ENCODE results near the gene IMMP2L. TPM values are rescaled to one million over a fixed set of nuclear protein-coding genes. Genes with fewer than 3 reads are reported as not detected.

Gene IMMP2L
- total and polyA plus RNA-seq, 2 donors (not counting 3 experiments of a cell fraction or from before 2014, with no cell fraction given): 9.9 to 11.8 TPM

DNA sequence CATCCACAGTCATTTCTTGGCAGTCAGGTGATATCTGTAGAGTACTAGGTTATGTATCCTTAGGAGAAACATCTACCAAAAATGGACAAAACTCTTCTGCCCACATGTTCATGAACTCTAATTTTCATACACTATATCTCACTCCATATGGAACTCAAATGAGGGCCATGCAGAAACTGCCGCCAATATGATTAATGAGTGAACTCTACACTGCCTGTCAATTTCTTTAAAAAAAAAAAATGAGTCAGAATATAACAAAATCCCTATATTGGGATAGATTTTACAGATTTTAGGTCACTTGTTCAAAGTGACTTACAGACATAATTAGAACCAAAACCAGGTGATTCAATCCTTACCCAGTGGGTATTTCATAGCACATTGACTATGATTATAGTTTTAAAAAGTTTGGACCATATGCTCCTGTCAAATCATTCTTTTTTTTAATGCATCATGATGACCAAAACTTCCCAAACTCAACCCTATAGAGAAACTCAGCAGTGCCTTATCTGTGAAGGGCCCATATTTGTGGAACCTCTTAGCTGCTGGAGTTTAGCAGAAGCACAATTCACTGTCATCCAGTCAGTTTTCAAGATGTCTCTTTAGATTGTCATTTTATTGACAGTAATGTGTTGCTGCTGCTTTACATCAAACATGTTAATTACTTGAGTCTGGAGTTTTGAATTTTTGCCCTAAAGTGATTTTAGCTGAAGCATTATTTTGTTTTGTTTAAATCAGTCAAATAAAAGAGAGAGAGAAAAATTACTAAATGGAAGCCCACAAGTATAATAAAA, 460.2 kb downstream of the IMMP2L start:
- no peaks in the 10 kb centered on the region for H3K27me3 ChIP-seq (ENCODE audit: control insufficient read depth in 2 of 2, insufficient read depth in 2 of 2, low read length in 2 of 2)
- H4K20me1 ChIP-seq (replicated peaks; ENCODE audit: control insufficient read depth, extremely low read depth, insufficient read depth, low read length): no peaks in the 10 kb centered on the region
- dilution Hi-C loops (cut with MboI; ENCODE audit: extremely low pct_ligation_motif_present, low sequenced_read_pairs): no loop called here
- CTCF ChIA-PET: no interaction called here
- H2AFZ ChIP-seq (ENCODE audit: low read depth, low read length): no peak overlapping the region
- TF ChIP-seq EZH2 (IDR thresholded peaks at IDR 0.05; ENCODE audit: borderline replicate concordance, low read depth, low read length, severe bottlenecking): no peak
- TF ChIP-seq MYC (IDR thresholded peaks at IDR 0.05; ENCODE audit: low read depth, low read length): no peak
- no peak for TF ChIP-seq GATA2 (IDR thresholded peaks at IDR 0.05; ENCODE audit: insufficient read depth, insufficient read length, low read depth, low read length)
- no peak for TF ChIP-seq FOS (IDR thresholded peaks at IDR 0.05; ENCODE audit: borderline replicate concordance, insufficient read depth, low read length)
- TF ChIP-seq JUN (IDR thresholded peaks at IDR 0.05; ENCODE audit: borderline replicate concordance, insufficient read depth, insufficient read length, low read depth): no peak
- no peak for TF ChIP-seq POLR2A (IDR thresholded peaks at IDR 0.05; ENCODE audit: low read depth, low read length)
- H3K79me2 ChIP-seq (ENCODE audit: control insufficient read depth, insufficient read depth, low read length): no peaks in the 10 kb centered on the region
- intact Hi-C loops (cut with micrococcal nuclease): no loop called here
- BruUV-seq (replicated peaks): no TSS peak
- H3K4me1 ChIP-seq (ENCODE audit: control insufficient read depth, extremely low read depth, insufficient read depth, low read length): no peaks in the 10 kb centered on the region
- H3K9ac ChIP-seq (replicated peaks; ENCODE audit: extremely low read depth, insufficient read depth, low read length): no peak overlapping the region
- DNase-seq (ENCODE audit: low read depth, low spot score) (no peak), FAIRE-seq (no peak)
- H3K4me2 ChIP-seq (ENCODE audit: insufficient read depth, low read length): no peak overlapping the region
- no peaks in the 10 kb centered on the region for H3K36me3 ChIP-seq (ENCODE audit: control insufficient read depth in 2 of 2, extremely low read depth in 1 of 2, insufficient read depth in 2 of 2, low read length in 2 of 2)
- POLR2A ChIA-PET: no interaction called here
- H3K4me3 ChIP-seq (replicated peaks in 1 of 3; ENCODE audit: insufficient read depth in 1 of 3, low read depth in 1 of 3, low read length in 3 of 3): no peak overlapping the region
- H3K9me1 ChIP-seq (replicated peaks; ENCODE audit: control insufficient read depth, extremely low read depth, insufficient read depth, low read length): no peaks in the 10 kb centered on the region
- no peak overlapping the region for H3K27ac ChIP-seq (ENCODE audit: insufficient read depth, low read depth, low read length)
- no peaks in the 10 kb centered on the region for H3K9me3 ChIP-seq (replicated peaks; ENCODE audit: control insufficient read depth, insufficient read depth, low read length)

DNA sequence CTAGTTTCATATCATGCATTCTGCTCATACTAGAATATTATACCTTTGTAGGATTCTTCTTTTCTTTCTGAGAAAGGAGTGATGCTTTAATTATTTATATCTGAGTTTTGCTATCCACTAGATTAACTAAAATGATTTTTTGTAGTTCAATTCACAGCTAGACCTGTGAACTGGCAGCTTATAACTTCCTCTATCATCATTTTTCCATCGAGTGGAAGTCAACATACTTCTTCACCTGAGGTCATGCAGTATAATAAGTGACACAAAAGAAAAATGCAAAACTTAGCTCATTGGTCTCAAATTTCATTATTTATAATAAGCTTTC, 463.4 kb downstream of the IMMP2L start:
- TF ChIP-seq, protein P1, sequence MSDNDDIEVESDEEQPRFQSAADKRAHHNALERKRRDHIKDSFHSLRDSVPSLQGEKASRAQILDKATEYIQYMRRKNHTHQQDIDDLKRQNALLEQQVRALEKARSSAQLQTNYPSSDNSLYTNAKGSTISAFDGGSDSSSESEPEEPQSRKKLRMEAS (IDR thresholded peaks at IDR 0.05; ENCODE audit: insufficient read depth, insufficient read length): no peak
- TF ChIP-seq FOS (IDR thresholded peaks at IDR 0.05; ENCODE audit: borderline replicate concordance, insufficient read depth, low read length): no peak
- no peak for TF ChIP-seq EZH2 (IDR thresholded peaks at IDR 0.05; ENCODE audit: borderline replicate concordance, low read depth, low read length, severe bottlenecking)
- TF ChIP-seq POLR2A (IDR thresholded peaks at IDR 0.05; ENCODE audit: low read depth, low read length): no peak
- no peak for TF ChIP-seq JUN (IDR thresholded peaks at IDR 0.05; ENCODE audit: borderline replicate concordance, insufficient read depth, insufficient read length, low read depth)
- no peaks in the 10 kb centered on the region for H3K27me3 ChIP-seq (ENCODE audit: control insufficient read depth in 2 of 2, insufficient read depth in 2 of 2, low read length in 2 of 2)
- H3K9me3 ChIP-seq (replicated peaks; ENCODE audit: control insufficient read depth, insufficient read depth, low read length): no peaks in the 10 kb centered on the region
- no peaks in the 10 kb centered on the region for H3K79me2 ChIP-seq (ENCODE audit: control insufficient read depth, insufficient read depth, low read length)
- ChIA-PET CTCF (interaction anchor here (0.7 to 2.2 kb wide), 33 partner anchors 9 to 1255 kb away, joined by 3 to 16 read pairs (median 4); partner anchors contain the start of gene IMMP2L), POLR2A (no interaction called here)
- no peak overlapping the region for H3K4me3 ChIP-seq (replicated peaks in 1 of 3; ENCODE audit: insufficient read depth in 1 of 3, low read depth in 1 of 3, low read length in 3 of 3)
- no peak overlapping the region for H3K4me2 ChIP-seq (ENCODE audit: insufficient read depth, low read length)
- H3K27ac ChIP-seq (ENCODE audit: insufficient read depth, low read depth, low read length): no peak overlapping the region
- no peaks in the 10 kb centered on the region for H4K20me1 ChIP-seq (replicated peaks; ENCODE audit: control insufficient read depth, extremely low read depth, insufficient read depth, low read length)
- intact Hi-C loops (cut with micrococcal nuclease) (loop anchor here (1.0 to 10.0 kb wide), 3 partner anchors 654 to 1255 kb away; no protein-coding TSS in a partner anchor), dilution Hi-C loops (cut with MboI; ENCODE audit: extremely low pct_ligation_motif_present, low sequenced_read_pairs) (no loop called here)
- H3K36me3 ChIP-seq (ENCODE audit: control insufficient read depth in 2 of 2, extremely low read depth in 1 of 2, insufficient read depth in 2 of 2, low read length in 2 of 2): no peaks in the 10 kb centered on the region
- no peaks in the 10 kb centered on the region for H3K4me1 ChIP-seq (ENCODE audit: control insufficient read depth, extremely low read depth, insufficient read depth, low read length)
- BruUV-seq (replicated peaks): no TSS peak
- no peaks in the 10 kb centered on the region for H3K9me1 ChIP-seq (replicated peaks; ENCODE audit: control insufficient read depth, extremely low read depth, insufficient read depth, low read length)
- H3K9ac ChIP-seq (replicated peaks; ENCODE audit: extremely low read depth, insufficient read depth, low read length): no peak overlapping the region
- DNase-seq (ENCODE audit: low read depth, low spot score): no peak
- no peak for FAIRE-seq
- H2AFZ ChIP-seq (ENCODE audit: low read depth, low read length): no peak overlapping the region
